Subcutaneous adipose tissue (tissue), 4 donors: ENCODE measurements around the gene COG3. TPM values are rescaled to one million over a fixed set of nuclear protein-coding genes. Genes with fewer than 3 reads are reported as not detected.

Experiments used
- CTCF ChIP-seq: fragments of 450-650 bp; IDR thresholded peaks from one replicate; pipeline ENCODE4 v1.5.1; 2016; ENCODE audit warnings: low read depth, mild to moderate bottlenecking, control low read depth, antibody characterized with exemption, moderate library complexity
- total RNA-seq, 4 donors: library from RNA; depleted of rRNA; stranded (reverse); fragments of >200 nt; gene quantifications; one replicate each; pipeline ENCODE4 v1.1.0, GENCODE V29; 2016

COG3 gene
- total RNA-seq, 4 donors from 2014 or later = 19.0 to 32.1 (median 26.7) TPM

GRCh38 chr13:45548281-45548680 lies 83.5 kb downstream of the COG3 start:
- no peak for TF ChIP-seq CTCF

GRCh38 chr13:45554604-45555109 lies 89.9 kb downstream of the COG3 start:
- no peak for TF ChIP-seq CTCF

- no peak for TF ChIP-seq CTCF
Observed at GRCh38 chr13:45564133-45564776, 99.5 kb downstream of the COG3 start.

- no peak for TF ChIP-seq CTCF
Observed at GRCh38 chr13:45565331-45565730, 100.6 kb downstream of the COG3 start.

GRCh38 chr13:45575146-45575829 lies 110.5 kb downstream of the COG3 start:
- TF ChIP-seq CTCF = no peak

GRCh38 chr13:45575830-45576180 lies 111.1 kb downstream of the COG3 start:
- TF ChIP-seq CTCF = no peak

- no peak for TF ChIP-seq CTCF
Observed at GRCh38 chr13:45576466-45576865, 111.7 kb downstream of the COG3 start.
